ENCODE results near the gene DLGAP1. TPM values are rescaled to one million over a fixed set of nuclear protein-coding genes. Genes with fewer than 3 reads are reported as not detected.

The DLGAP1 gene
- total RNA-seq, 1 donor from 2014 or later = not detected

GRCh38 chr18:3450012-3450798, 1004.9 kb downstream of the DLGAP1 start, which contains the start of gene TGIF1:
Gene TGIF1, plus strand, starts transcription at chr18:3450172. Its CDS starts 318 bp downstream, at chr18:3450490.
- intact Hi-C loops (cut with micrococcal nuclease) = loop anchor here (10.0 kb wide), 1 partner anchor 875 kb away; the partner anchor contains the start of genes METTL4 and NDC80

GRCh38 chr18:3449512-3450011, 1005.5 kb downstream of the DLGAP1 start:
- intact Hi-C loops (cut with micrococcal nuclease) = loop anchor here (2.0 to 10.0 kb wide), 3 partner anchors 387 to 875 kb away; partner anchors contain the start of genes LPIN2, METTL4 and NDC80

- intact Hi-C loops (cut with micrococcal nuclease) = loop anchor here (1.0 to 5.0 kb wide), 5 partner anchors 145 to 436 kb away; partner anchors contain the start of genes LPIN2, MYL12A and MYL12B
Measured at GRCh38 chr18:3448838-3449511, 1006.1 kb downstream of the DLGAP1 start.

GRCh38 chr18:3447895-3448837, 1006.9 kb downstream of the DLGAP1 start:
- intact Hi-C loops (cut with micrococcal nuclease) = loop anchor here (1.0 to 5.0 kb wide), 5 partner anchors 146 to 435 kb away; partner anchors contain the start of genes LPIN2, MYL12A and MYL12B

- intact Hi-C loops (cut with micrococcal nuclease) = loop anchor here (5.0 kb wide), 1 partner anchor 385 kb away; no protein-coding TSS in a partner anchor
Measured at GRCh38 chr18:3447068-3447894, 1007.8 kb downstream of the DLGAP1 start.
